Mesendoderm (in vitro differentiated cells): ENCODE measurements around the gene GPR132.
"Not testable (repeated sequence)": the region's sequence is repeated elsewhere in the genome, so short reads cannot be mapped to it uniquely, and the experiment has no call there.

Experiments
- DNase-seq: peaks from one replicate; pipeline ENCODE4 v3.0.0; 2013
- H2AK5ac ChIP-seq: 2 replicates; pipeline ENCODE4 v1.6.1; 2013; ENCODE audit warnings: low read length, inconsistent platforms
- H2BK120ac ChIP-seq: 2 replicates; pipeline ENCODE4 v1.6.1; 2013; ENCODE audit warnings: low read depth, mild to moderate bottlenecking, low read length, moderate library complexity, mixed read lengths
- H2BK15ac ChIP-seq: replicated peaks from 2 replicates; pipeline ENCODE4 v1.6.1; 2013; ENCODE audit warnings: low read depth, mild to moderate bottlenecking, moderate library complexity
- H2BK5ac ChIP-seq: 2 replicates; pipeline ENCODE4 v1.6.1; 2013; ENCODE audit warnings: low read length, inconsistent platforms
- H3K18ac ChIP-seq: 2 replicates; pipeline ENCODE4 v1.6.1; 2013; ENCODE audit warnings: mild to moderate bottlenecking, low read length, mixed read lengths
- H3K23ac ChIP-seq: one replicate; pipeline ENCODE4 v1.6.1; 2013; ENCODE audit warnings: low read length
- H3K27ac ChIP-seq: 2 replicates; pipeline ENCODE4 v1.5.1; 2013; ENCODE audit warnings: low read depth, mild to moderate bottlenecking, inconsistent platforms, low read length, moderate library complexity
- H3K27me3 ChIP-seq: 2 replicates; pipeline ENCODE4 v1.6.1; 2013; ENCODE audit warnings: low read length, control low read depth, mild to moderate bottlenecking, inconsistent platforms; ENCODE audit not compliant: insufficient read depth, poor library complexity
- H3K36me3 ChIP-seq: 2 replicates; pipeline ENCODE4 v1.6.1; 2013; ENCODE audit warnings: low read length, inconsistent platforms; ENCODE audit not compliant: control insufficient read depth, insufficient read depth
- H3K4ac ChIP-seq: one replicate; pipeline ENCODE4 v1.6.1; 2013; ENCODE audit warnings: low read depth, mild to moderate bottlenecking, low read length, moderate library complexity
- H3K4me1 ChIP-seq: 2 replicates; pipeline ENCODE4 v1.6.1; 2013; ENCODE audit warnings: low read depth, low read length, inconsistent platforms; ENCODE audit not compliant: control insufficient read depth
- H3K4me2 ChIP-seq: 2 replicates; pipeline ENCODE4 v1.6.1; 2013; ENCODE audit warnings: low read length
- H3K4me3 ChIP-seq: 2 replicates; pipeline ENCODE4 v1.5.1; 2013; ENCODE audit warnings: mild to moderate bottlenecking, low read length
- H3K56ac ChIP-seq: one replicate; pipeline ENCODE4 v1.6.1; 2013; ENCODE audit warnings: low read length
- H3K79me1 ChIP-seq: 2 replicates; pipeline ENCODE4 v1.6.1; 2013; ENCODE audit warnings: low read length, inconsistent platforms
- H3K79me2 ChIP-seq: 2 replicates; pipeline ENCODE4 v1.6.1; 2013; ENCODE audit warnings: mild to moderate bottlenecking, low read length; ENCODE audit not compliant: control insufficient read depth, insufficient read depth
- H3K9ac ChIP-seq: 2 replicates; pipeline ENCODE4 v1.6.1; 2013; ENCODE audit warnings: low read length, inconsistent platforms
- H4K5ac ChIP-seq: one replicate; pipeline ENCODE4 v1.6.1; 2013; ENCODE audit warnings: low read length
- H4K8ac ChIP-seq: one replicate; pipeline ENCODE4 v1.6.1; 2013; ENCODE audit warnings: low read depth, mild to moderate bottlenecking, control low read depth, low read length, moderate library complexity
- WGBS: extraction: QIAGEN DNeasy Blood & Tissue Kit; methylation state at CpG from one replicate; pipeline ENCODE4 v1.1.7; 2013; ENCODE audit warnings: low lambda C conversion rate, missing lambda C conversion rate; ENCODE audit not compliant: insufficient coverage; ENCODE audit errors: extremely low coverage; 5-methylcytosine and 5-hydroxymethylcytosine counted together

GPR132 gene

GRCh38 chr14:105085766-105086165 lies 20.5 kb upstream of the GPR132 start:
- Histone ChIP-seq H3K27me3 (peaks cover 2% of the 10 kb centered on the region), H3K56ac (no peak overlapping the region), H2BK120ac (no peak overlapping the region), H4K8ac (no peak overlapping the region), H4K5ac (no peak overlapping the region), H2BK15ac (no peak overlapping the region), H3K36me3 (no peaks in the 10 kb centered on the region), H3K9ac (no peak overlapping the region), H3K23ac (no peak overlapping the region), H3K4me3 (no peak overlapping the region), H3K79me2 (no peaks in the 10 kb centered on the region), H3K79me1 (no peaks in the 10 kb centered on the region), H3K27ac (no peak overlapping the region), H3K4me2 (no peak overlapping the region), H3K4me1 (no peaks in the 10 kb centered on the region), H3K4ac (no peak overlapping the region), H2BK5ac (no peak overlapping the region), H3K18ac (no peak overlapping the region), H2AK5ac (no peak overlapping the region)
- DNase-seq = no peak
- no CpG with 5 or more reads among the region's 5 CpGs for WGBS

- H3K56ac ChIP-seq = no peak overlapping the region
- no peak overlapping the region for H3K4me3 ChIP-seq
- peaks cover 2% of the 10 kb centered on the region for H3K27me3 ChIP-seq
- H4K8ac ChIP-seq = no peak overlapping the region
- H2BK120ac ChIP-seq = no peak overlapping the region
- H3K79me1 ChIP-seq = no peaks in the 10 kb centered on the region
- no peaks in the 10 kb centered on the region for H3K4me1 ChIP-seq
- no peak overlapping the region for H2BK15ac ChIP-seq
- DNase-seq = no peak
- WGBS = no CpG with 5 or more reads among the region's 14 CpGs
- no peak overlapping the region for H4K5ac ChIP-seq
- H2BK5ac ChIP-seq = no peak overlapping the region
- H2AK5ac ChIP-seq = no peak overlapping the region
- no peak overlapping the region for H3K18ac ChIP-seq
- no peaks in the 10 kb centered on the region for H3K36me3 ChIP-seq
- H3K9ac ChIP-seq = no peak overlapping the region
- no peak overlapping the region for H3K27ac ChIP-seq
- no peak overlapping the region for H3K4me2 ChIP-seq
- H3K4ac ChIP-seq = no peak overlapping the region
- H3K79me2 ChIP-seq = no peaks in the 10 kb centered on the region
- no peak overlapping the region for H3K23ac ChIP-seq
Measured at GRCh38 chr14:105084741-105085571, 19.7 kb upstream of the GPR132 start.

- H3K27ac ChIP-seq = no peak overlapping the region
- no peaks in the 10 kb centered on the region for H3K79me1 ChIP-seq
- H3K56ac ChIP-seq = no peak overlapping the region
- H2BK15ac ChIP-seq = no peak overlapping the region
- no peaks in the 10 kb centered on the region for H3K79me2 ChIP-seq
- no peak overlapping the region for H2BK120ac ChIP-seq
- no peak overlapping the region for H3K9ac ChIP-seq
- no peak overlapping the region for H4K8ac ChIP-seq
- no peaks in the 10 kb centered on the region for H3K4me1 ChIP-seq
- H4K5ac ChIP-seq = no peak overlapping the region
- H3K4ac ChIP-seq = no peak overlapping the region
- H3K27me3 ChIP-seq = peaks cover 2% of the 10 kb centered on the region
- H3K18ac ChIP-seq = no peak overlapping the region
- H3K36me3 ChIP-seq = no peaks in the 10 kb centered on the region
- H2AK5ac ChIP-seq = no peak overlapping the region
- H3K23ac ChIP-seq = no peak overlapping the region
- H3K4me2 ChIP-seq = no peak overlapping the region
- no peak overlapping the region for H2BK5ac ChIP-seq
- H3K4me3 ChIP-seq = no peak overlapping the region
- WGBS = no CpG with 5 or more reads among the region's 4 CpGs
- DNase-seq = no peak
Measured at GRCh38 chr14:105083926-105084685, 18.9 kb upstream of the GPR132 start.

GRCh38 chr14:105082703-105083102 lies 17.5 kb upstream of the GPR132 start:
- H3K79me1 ChIP-seq = no peaks in the 10 kb centered on the region
- H2BK15ac ChIP-seq = no peak overlapping the region
- no peaks in the 10 kb centered on the region for H3K4me1 ChIP-seq
- no peak overlapping the region for H4K5ac ChIP-seq
- H3K23ac ChIP-seq = no peak overlapping the region
- H3K4ac ChIP-seq = no peak overlapping the region
- 100% methylated on average over 1 of the region's 1 CpG for WGBS
- no peak overlapping the region for H3K56ac ChIP-seq
- H3K4me2 ChIP-seq = no peak overlapping the region
- H3K27me3 ChIP-seq = peaks cover under 1% of the 10 kb centered on the region
- no peaks in the 10 kb centered on the region for H3K36me3 ChIP-seq
- no peak overlapping the region for H4K8ac ChIP-seq
- no peak overlapping the region for H3K4me3 ChIP-seq
- H2BK120ac ChIP-seq = no peak overlapping the region
- H3K79me2 ChIP-seq = no peaks in the 10 kb centered on the region
- H3K9ac ChIP-seq = no peak overlapping the region
- H3K18ac ChIP-seq = no peak overlapping the region
- no peak overlapping the region for H2BK5ac ChIP-seq
- H2AK5ac ChIP-seq = no peak overlapping the region
- DNase-seq = no peak
- H3K27ac ChIP-seq = no peak overlapping the region

DNA sequence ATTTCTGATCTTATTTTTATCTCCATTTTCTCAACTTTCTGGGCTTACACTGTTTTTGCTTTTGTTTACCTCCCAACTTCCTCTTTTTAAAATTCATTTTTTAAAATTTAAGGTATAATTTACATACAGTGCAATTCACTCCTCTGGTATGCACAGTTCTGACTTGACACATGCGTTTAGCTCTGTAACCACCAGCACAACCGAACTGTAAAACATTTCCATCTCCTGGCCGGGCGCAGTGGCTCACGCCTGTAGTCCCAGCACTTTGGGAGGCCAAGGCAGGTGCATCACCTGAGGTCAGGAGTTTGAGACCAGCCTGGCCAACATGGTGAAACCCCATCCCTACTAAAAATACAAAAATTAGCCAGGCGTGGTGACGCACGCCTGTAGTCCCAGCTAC lies 16.2 kb upstream of the GPR132 start:
- not testable (repeated sequence) for H3K4me3 ChIP-seq, H3K79me2 ChIP-seq, H4K5ac ChIP-seq, H3K27ac ChIP-seq, H2AK5ac ChIP-seq, H4K8ac ChIP-seq, H2BK120ac ChIP-seq, H3K9ac ChIP-seq, H3K27me3 ChIP-seq, H3K4ac ChIP-seq, DNase-seq, H2BK15ac ChIP-seq, H3K56ac ChIP-seq, H3K4me1 ChIP-seq, H3K4me2 ChIP-seq, H3K79me1 ChIP-seq, H3K23ac ChIP-seq, H2BK5ac ChIP-seq, H3K18ac ChIP-seq, H3K36me3 ChIP-seq
- no CpG with 5 or more reads among the region's 8 CpGs for WGBS
